Right forelimb (tissue), 1 donor: ENCODE measurements around the gene PLCD3.

Source experiments
- DNase-seq: peaks from one replicate; pipeline ENCODE4 v3.0.0-alpha.2; 2018

The PLCD3 gene

GRCh38 chr17:45116434-45117016, 15.8 kb downstream of the PLCD3 start:
- DNase-seq = no peak

GRCh38 chr17:45115871-45116270, 16.4 kb downstream of the PLCD3 start:
- DNase-seq = no peak

- DNase-seq = no peak
Measured at GRCh38 chr17:45115015-45115625, 17.2 kb downstream of the PLCD3 start.

- DNase-seq = no peak
Measured at GRCh38 chr17:45114117-45114932, 18.0 kb downstream of the PLCD3 start.

DNA sequence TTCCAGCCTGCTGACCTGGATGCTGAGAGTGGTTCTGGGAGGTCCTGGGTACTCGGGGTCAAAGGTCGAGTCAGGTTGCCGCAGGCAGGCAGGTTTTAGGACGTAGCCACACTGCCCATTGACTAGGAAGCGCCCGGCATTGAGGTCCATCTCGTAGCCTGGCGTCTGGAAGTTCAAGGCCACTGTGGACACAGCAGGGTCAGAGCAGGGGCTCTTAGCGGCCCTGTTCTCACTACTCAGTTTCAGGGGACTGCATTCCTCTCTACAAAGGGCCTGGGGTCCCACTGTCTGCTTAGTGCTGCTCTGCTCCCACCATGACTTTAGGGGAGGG, 18.9 kb downstream of the PLCD3 start:
- DNase-seq = no peak

GRCh38 chr17:45112559-45113423, 19.5 kb downstream of the PLCD3 start:
- DNase-seq = no peak

DNA sequence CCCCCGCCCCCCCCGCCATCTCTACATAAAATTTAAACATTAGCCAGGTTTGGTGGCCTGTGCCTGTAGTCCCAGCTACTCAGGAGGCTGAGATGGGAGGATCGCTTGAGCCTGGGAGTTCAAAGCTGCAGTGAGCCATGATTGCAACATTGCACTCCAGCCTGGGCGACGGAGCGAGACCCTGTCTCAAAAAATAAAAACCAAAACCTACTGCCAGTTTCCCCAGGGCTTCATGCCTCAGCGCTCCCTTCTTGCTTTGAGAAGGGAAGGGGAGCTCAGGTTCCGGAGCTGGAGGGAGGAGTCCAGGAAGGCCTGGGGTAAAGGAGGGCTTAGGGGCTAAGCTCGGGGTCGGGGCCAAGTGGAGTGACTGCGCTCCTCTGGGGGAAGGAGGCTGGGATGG, 20.5 kb downstream of the PLCD3 start:
- DNase-seq = no peak

DNA sequence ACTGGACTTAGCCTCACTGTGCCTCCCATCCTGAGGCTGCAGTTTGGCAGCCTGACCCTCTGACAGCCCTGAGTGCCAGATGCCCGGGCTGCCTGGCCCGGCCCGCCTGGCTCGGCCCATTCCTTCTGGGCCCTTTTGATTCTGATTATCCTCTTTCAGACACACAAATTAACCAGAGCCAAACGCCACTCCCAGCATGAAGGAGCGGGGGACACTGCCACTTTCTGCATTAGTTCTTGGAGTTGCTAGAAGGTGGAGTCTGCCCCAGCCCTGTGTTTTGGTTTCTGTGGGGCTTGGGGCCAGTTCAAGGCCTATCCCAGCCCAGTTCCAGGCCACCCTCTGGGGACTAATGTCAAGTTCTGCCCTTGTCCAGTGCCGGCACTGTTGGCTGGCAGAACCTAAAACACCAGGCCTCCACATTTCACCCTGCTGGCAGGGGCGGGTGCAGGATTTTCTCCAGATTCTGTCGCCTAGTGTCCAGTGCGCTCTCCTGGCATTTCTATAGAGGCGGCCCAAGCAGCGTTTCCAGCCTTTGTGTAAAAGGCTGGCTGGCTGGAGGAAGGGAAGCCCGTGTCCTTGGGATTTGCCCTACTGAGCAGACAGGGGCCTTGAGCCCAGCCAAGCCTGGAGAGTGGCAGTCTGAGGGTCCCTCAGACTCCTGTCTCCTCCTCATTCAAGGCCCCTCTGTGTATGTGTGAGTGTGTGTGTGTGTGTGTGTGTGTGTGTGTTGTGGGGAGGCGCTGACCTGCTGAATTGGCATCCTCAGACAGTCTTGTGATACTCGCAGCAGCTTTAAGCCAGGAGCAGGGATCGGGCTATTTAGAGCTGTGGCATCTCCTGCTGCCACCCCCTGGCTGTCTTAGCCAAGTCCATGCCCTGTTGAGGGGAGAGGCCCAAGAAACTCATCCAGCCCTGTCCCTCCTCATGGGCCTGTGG, 21.4 kb downstream of the PLCD3 start:
- DNase-seq = no peak

- no peak for DNase-seq
Measured at GRCh38 chr17:45108595-45109521, 23.5 kb downstream of the PLCD3 start.

GRCh38 chr17:45108051-45108450, 24.3 kb downstream of the PLCD3 start:
- no peak for DNase-seq

GRCh38 chr17:45107293-45108010, 24.9 kb downstream of the PLCD3 start:
- DNase-seq = no peak

- DNase-seq = no peak
Measured at GRCh38 chr17:45106582-45106981, 25.7 kb downstream of the PLCD3 start.

DNA sequence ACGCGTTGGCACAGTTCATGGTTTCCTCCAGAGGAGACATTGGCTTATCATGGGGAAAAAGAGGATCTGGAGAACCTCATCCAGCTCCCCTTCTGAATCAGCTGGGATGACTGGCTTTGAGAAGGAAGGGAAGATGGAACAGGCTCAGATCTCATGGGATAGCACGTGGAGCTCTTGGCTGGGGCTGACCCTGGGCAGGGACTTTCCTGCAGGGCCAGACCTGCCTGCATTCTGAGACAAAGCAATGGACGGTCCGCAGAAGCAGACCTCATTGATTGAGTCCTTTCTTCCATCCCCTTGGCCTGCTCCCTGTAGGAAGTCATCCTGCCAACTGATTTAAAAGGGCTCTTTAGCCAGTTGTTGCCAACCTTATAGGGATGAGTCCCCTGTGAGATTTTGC, 26.2 kb downstream of the PLCD3 start:
- no peak for DNase-seq

DNA sequence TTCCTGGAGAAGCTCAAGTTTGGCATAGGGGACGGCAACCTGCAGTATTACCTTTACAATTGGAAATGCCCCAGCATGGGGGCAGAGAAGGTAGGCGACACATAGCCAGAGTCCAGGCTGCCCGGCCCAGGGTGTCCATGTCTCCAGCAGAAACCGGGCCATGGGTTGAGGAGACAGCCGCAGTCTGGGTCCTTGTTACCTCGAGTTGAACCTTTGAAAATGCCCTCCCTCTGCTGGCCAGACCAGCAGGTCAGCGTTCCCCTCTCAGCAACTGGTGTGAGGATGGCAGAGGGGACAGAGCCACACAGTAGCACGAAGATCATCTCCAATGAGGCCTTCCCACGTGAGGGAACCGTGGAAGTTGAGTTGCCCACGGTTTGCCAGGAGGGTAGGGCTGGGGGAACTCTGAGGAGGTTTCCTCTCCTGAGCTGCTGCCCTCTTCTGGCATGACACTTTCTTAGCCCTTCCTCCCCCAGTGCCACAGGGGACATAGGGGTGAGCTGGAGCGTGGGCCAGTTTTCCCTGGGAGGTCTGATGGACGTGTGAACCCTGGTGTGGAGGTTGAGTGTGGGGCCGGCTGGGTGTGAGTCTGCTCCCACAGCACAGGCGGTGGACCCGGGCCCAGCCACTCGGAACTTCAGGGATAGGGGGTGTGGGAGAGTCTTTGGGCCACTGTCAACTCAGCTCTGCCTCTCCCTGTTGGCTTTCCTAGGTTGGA, 27.2 kb downstream of the PLCD3 start:
- DNase-seq = no peak

- DNase-seq = no peak
Measured at GRCh38 chr17:45104497-45104896, 27.8 kb downstream of the PLCD3 start.

- DNase-seq = no peak
Measured at GRCh38 chr17:45104029-45104428, 28.3 kb downstream of the PLCD3 start.

- DNase-seq = no peak
Measured at GRCh38 chr17:45103269-45103795, 29.0 kb downstream of the PLCD3 start.

- no peak for DNase-seq
Measured at GRCh38 chr17:45102856-45103255, 29.5 kb downstream of the PLCD3 start.
